ENCODE measurements around the gene PLEKHS1. TPM values are rescaled to one million over a fixed set of nuclear protein-coding genes. Genes with fewer than 3 reads are reported as not detected.

Gene PLEKHS1
- polyA plus RNA-seq, 1 of the 3 experiments (the other 2 are of a cell fraction): not detected

GRCh38 chr10:113754125-113754524 lies 2.6 kb downstream of the PLEKHS1 start (continued):
- TF ChIP-seq IRF3 (IDR thresholded peaks at IDR 0.05; ENCODE audit: low read depth, low read length) (no peak), FOXJ3 (CRISPR knock-in tag; IDR thresholded peaks at IDR 0.05) (no peak), NFIC (IDR thresholded peaks at IDR 0.05; ENCODE audit: borderline replicate concordance) (no peak), JUND (IDR thresholded peaks at IDR 0.05) (no peak), ELF1 (IDR thresholded peaks at IDR 0.05) (no peak)

DNA sequence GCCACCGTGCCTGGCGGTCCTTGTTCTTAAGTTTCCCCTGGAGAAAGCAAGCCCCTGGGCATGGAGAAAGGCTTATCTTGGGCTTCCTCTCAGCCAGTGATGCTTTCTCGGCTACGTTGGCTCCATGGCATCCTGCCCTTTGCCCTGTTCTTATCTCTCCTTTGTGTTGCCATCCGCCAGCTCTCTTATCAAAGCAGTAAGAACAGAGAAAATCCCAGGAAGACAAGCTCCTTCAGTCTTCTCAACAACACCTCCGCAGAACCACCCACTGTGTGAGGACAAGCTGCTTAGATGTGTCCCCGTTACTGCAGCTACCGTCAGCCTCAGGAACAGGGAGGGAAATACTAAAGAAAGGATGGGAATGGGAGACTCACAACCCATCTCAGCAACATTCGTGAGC lies 3.3 kb downstream of the PLEKHS1 start:
- H3K27me3 ChIP-seq (ENCODE audit: insufficient read depth): no peaks in the 10 kb centered on the region
- 88% methylated on average over 9 of the region's 9 CpGs for WGBS (ENCODE audit: low lambda C conversion rate)
- H3K36me3 ChIP-seq (replicated peaks in 1 of 2; ENCODE audit: control insufficient read depth in 1 of 2, insufficient read depth in 2 of 2, low read length in 1 of 2): no peaks in the 10 kb centered on the region
- no peaks in the 10 kb centered on the region for H3K9me2 ChIP-seq
- H3K4me1 ChIP-seq (ENCODE audit: control insufficient read depth in 1 of 2, insufficient read depth in 2 of 2, low read depth in 1 of 2, low read length in 1 of 2): peaks cover 0 to 6% of the 10 kb centered on the region in 2 experiments; a peak in 1 of 4 replicates
- H3F3A ChIP-seq (replicated peaks; ENCODE audit: insufficient read depth): no peaks in the 10 kb centered on the region
- no peak overlapping the region for H2AFZ ChIP-seq (ENCODE audit: low read depth)
- ChIA-PET CTCF (no interaction called here), POLR2A (no interaction called here)
- H3K9ac ChIP-seq: no peak overlapping the region
- DNase-seq: no peak
- no peaks in the 10 kb centered on the region for H3K79me2 ChIP-seq (ENCODE audit: insufficient read depth)
- no peaks in the 10 kb centered on the region for H4K20me1 ChIP-seq (ENCODE audit: insufficient read depth)
- no peak overlapping the region for H3K4me3 ChIP-seq (ENCODE audit: low read depth in 2 of 2, low read length in 1 of 2)
- no peak for TF ChIP-seq FOSL2 (IDR thresholded peaks at IDR 0.05; ENCODE audit: borderline replicate concordance, low read depth)
- no peak for TF ChIP-seq CTCF (IDR thresholded peaks at IDR 0.05)
- TF ChIP-seq, protein P1, sequence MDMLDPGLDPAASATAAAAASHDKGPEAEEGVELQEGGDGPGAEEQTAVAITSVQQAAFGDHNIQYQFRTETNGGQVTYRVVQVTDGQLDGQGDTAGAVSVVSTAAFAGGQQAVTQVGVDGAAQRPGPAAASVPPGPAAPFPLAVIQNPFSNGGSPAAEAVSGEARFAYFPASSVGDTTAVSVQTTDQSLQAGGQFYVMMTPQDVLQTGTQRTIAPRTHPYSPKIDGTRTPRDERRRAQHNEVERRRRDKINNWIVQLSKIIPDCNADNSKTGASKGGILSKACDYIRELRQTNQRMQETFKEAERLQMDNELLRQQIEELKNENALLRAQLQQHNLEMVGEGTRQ (IDR thresholded peaks at IDR 0.05; ENCODE audit: borderline replicate concordance, low read depth, low read length): no peak
- no peak for TF ChIP-seq MEF2A (IDR thresholded peaks at IDR 0.05; ENCODE audit: borderline replicate concordance, low read depth)
- no peak for TF ChIP-seq FOXM1 (IDR thresholded peaks at IDR 0.05; ENCODE audit: low read depth)
- TF ChIP-seq, protein P2, sequence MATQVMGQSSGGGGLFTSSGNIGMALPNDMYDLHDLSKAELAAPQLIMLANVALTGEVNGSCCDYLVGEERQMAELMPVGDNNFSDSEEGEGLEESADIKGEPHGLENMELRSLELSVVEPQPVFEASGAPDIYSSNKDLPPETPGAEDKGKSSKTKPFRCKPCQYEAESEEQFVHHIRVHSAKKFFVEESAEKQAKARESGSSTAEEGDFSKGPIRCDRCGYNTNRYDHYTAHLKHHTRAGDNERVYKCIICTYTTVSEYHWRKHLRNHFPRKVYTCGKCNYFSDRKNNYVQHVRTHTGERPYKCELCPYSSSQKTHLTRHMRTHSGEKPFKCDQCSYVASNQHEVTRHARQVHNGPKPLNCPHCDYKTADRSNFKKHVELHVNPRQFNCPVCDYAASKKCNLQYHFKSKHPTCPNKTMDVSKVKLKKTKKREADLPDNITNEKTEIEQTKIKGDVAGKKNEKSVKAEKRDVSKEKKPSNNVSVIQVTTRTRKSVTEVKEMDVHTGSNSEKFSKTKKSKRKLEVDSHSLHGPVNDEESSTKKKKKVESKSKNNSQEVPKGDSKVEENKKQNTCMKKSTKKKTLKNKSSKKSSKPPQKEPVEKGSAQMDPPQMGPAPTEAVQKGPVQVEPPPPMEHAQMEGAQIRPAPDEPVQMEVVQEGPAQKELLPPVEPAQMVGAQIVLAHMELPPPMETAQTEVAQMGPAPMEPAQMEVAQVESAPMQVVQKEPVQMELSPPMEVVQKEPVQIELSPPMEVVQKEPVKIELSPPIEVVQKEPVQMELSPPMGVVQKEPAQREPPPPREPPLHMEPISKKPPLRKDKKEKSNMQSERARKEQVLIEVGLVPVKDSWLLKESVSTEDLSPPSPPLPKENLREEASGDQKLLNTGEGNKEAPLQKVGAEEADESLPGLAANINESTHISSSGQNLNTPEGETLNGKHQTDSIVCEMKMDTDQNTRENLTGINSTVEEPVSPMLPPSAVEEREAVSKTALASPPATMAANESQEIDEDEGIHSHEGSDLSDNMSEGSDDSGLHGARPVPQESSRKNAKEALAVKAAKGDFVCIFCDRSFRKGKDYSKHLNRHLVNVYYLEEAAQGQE (IDR thresholded peaks at IDR 0.05; ENCODE audit: low read depth, low read length): no peak
- no peak for TF ChIP-seq ELF1 (IDR thresholded peaks at IDR 0.05)
- TF ChIP-seq IRF3 (IDR thresholded peaks at IDR 0.05; ENCODE audit: low read depth, low read length): no peak
- TF ChIP-seq NFIC (IDR thresholded peaks at IDR 0.05; ENCODE audit: borderline replicate concordance): no peak
- TF ChIP-seq YY1 (IDR thresholded peaks at IDR 0.05; ENCODE audit: low read depth): no peak
- no peak overlapping the region for H3K27ac ChIP-seq (ENCODE audit: low read depth in 2 of 2, low read length in 1 of 2)
- no peaks in the 10 kb centered on the region for H3K9me3 ChIP-seq
- H3K4me2 ChIP-seq: no peak overlapping the region

All from SK-N-SH (cell line).